ENCODE results near the gene MBD2. TPM values are rescaled to one million over a fixed set of nuclear protein-coding genes. Genes with fewer than 3 reads are reported as not detected.

Gene MBD2
- total RNA-seq, 4 donors from 2014 or later: 53.5 to 79.7 (median 63.5) TPM

DNA sequence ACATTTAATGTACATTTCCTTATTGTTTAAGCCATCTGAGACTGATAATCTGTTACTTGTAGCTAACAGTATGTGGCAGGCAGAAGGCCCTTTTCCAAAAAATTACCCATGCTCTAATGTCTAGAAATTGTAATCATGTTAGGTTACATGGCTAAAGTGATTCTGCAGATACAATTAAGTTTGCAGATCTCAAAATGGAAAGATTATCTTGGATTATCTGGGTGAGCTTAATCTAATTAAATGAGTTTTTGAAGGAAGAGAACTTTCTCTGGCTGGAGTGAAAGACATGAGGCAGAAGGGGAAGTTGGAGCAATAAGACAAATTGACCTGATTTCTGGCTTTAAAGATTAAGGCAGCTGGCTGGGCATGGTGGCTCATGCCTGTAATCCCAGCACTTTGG is 76.3 kb downstream of the MBD2 start:
- TF ChIP-seq CTCF (IDR thresholded peaks at IDR 0.05; ENCODE audit: low read depth): no peak

DNA sequence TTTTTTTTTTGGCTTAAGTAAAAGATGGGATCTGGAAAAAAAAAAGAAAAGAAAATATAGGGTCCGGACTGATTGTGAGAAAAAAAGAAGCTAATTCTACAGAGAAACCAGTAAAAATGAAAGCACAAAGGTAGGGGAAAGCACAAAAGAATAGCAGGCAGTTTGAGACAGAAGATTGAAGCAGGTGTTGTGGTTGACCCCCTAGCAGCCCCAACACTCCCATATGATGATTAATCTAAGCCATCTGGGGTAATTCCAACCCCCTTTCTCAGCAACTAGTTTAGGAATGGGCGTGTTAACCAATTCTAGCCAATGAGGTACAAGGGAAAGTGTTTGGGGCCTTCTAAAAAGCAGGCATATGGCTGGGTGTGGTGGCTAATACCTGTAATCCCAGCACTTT is 77.0 kb downstream of the MBD2 start:
- no peak for TF ChIP-seq CTCF (IDR thresholded peaks at IDR 0.05; ENCODE audit: low read depth)

DNA sequence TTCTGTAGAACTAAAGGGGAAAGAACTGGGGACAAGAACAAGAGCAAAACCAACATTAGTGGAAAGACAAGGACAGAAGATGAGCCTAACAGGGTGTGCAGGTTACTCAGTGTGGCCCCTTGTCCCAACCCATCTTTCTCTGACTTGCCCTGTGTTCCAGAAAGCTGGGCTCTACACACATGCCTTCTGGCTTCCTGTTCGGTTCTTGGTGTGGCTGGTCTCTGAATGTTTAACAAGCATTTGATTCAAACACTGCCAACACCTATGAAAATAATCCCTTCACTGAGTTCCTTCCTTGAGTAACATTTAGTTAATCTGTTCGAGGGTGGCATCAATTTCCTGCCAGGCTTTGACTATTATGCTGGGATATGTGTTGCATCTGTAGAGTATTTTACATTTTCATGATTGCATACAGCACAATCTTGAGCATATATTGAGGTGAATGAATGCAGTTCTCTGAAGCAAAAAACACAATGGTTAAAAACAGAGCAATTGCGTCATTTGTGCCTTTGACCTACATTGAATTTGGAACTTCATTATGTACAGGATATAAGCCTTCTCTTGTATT is 83.3 kb downstream of the MBD2 start:
- TF ChIP-seq CTCF (IDR thresholded peaks at IDR 0.05; ENCODE audit: low read depth): no peak

DNA sequence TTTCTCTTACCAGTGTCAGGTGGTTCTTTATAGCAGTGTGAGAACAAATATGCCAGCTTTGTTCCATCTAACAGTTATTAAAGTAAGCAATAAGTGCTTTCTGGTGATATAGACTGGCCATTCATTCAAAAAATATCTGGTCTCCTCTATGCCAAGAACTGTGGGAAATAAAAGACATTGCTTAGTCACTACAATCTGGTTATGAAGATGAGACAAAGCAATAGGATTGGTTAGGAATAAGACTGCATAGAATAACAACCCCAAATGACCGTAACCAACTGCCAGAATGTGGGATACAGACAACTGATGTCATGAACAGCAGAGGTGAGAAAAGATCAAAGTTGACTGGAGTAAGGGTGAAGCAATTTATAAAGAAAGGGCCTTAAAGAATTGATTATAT is 83.8 kb downstream of the MBD2 start:
- no peak for TF ChIP-seq CTCF (IDR thresholded peaks at IDR 0.05; ENCODE audit: low read depth)

DNA sequence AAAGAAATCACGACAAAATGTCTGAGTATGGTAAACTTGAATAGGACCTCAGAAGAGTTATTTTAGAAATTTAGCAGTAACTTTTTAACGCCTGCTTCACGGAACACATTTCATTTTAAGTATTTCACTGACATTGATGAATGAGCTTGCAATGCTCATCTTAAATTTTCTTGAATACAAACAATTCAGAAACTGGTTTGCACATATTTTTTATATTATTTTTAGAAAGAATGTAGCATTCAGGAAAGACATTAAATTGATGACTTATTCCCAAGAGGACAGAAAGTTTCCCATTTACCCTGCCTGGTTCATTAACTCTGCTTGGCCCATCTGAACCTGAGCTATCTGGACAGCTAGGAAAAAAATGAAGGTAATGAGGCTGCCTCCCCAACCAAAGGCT is 89.3 kb downstream of the MBD2 start:
- no peak for TF ChIP-seq CTCF (IDR thresholded peaks at IDR 0.05; ENCODE audit: low read depth)

DNA sequence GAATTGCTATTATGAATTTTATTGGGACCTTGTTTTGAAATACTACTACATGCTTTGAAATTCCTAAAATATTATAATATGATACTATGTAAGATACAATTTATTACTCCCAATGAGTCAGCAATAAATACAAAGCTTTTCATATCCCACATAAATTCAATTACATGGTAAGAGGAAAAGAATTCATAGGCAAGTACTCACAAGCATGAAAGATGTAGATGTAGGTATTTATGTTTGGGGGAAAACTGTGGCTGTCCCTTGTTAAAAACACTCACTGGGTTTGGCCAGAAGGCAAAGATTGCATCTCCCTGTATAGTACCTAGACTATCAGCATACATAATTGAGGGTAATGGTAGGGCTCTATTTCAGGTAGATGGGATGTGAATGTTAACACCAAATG is 90.4 kb downstream of the MBD2 start:
- no peak for TF ChIP-seq CTCF (IDR thresholded peaks at IDR 0.05; ENCODE audit: low read depth)

DNA sequence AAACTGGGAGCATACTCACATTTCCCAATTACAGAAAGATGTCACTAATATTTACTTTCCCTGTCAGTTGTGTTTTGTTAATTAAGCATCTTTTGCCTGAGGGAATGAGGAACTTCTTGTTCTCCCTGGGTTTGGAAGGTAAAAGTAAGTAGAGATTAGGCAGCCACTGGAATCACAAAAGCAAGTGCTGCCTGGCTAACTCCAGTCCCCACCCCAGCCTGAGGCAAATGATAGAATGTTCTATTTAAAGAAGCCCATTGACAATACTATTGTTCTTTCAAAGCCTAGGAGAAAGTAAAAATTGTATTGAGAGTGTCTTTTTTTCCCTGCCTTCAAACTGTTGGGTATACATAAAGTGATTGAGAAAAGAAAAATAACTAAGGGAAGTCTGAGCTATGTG is 93.8 kb downstream of the MBD2 start:
- no peak for TF ChIP-seq CTCF (IDR thresholded peaks at IDR 0.05; ENCODE audit: low read depth)

Data from subcutaneous adipose tissue (tissue), 4 donors.